NCI-H1417 (cell line): ENCODE measurements around the gene C17orf114.
A peak's percentile ranks its signal among the peaks of the same experiment; 100 is the strongest.
"Not testable (repeated sequence)": the region's sequence is repeated elsewhere in the genome, so short reads cannot be mapped to it uniquely, and the experiment has no call there.

ENCODE experiments used
- DNase-seq, 3 experiments: peaks; one replicate each; lab custom pipeline; 2025; lab: John Stamatoyannopoulos, UW

C17orf114 gene

GRCh38 chr17:4802228-4802627, at the start of gene C17orf114:
Gene C17orf114, minus strand, starts transcription at chr17:4802328.
- DNase-seq, result no peak

- DNase-seq, result no peak
Observed at GRCh38 chr17:4851084-4851483, 49.0 kb upstream of the C17orf114 start.

GRCh38 chr17:4850246-4850645, 48.1 kb upstream of the C17orf114 start:
- DNase-seq, result no peak

GRCh38 chr17:4849011-4849536, 46.9 kb upstream of the C17orf114 start:
- DNase-seq, result no peak

- DNase-seq, result no peak
Observed at GRCh38 chr17:4846635-4847390, 44.7 kb upstream of the C17orf114 start.

GRCh38 chr17:4845118-4845517, 43.0 kb upstream of the C17orf114 start:
- DNase-seq, result no peak

GRCh38 chr17:4843321-4844000, 41.3 kb upstream of the C17orf114 start:
- no peak for DNase-seq

- DNase-seq, result no peak
Observed at GRCh38 chr17:4842376-4842775, 40.2 kb upstream of the C17orf114 start.

GRCh38 chr17:4840893-4841242, 38.7 kb upstream of the C17orf114 start:
- DNase-seq, result no peak

GRCh38 chr17:4839965-4840892, 38.1 kb upstream of the C17orf114 start:
- DNase-seq, result no peak

- DNase-seq, result no peak
Observed at GRCh38 chr17:4839221-4839620, 37.1 kb upstream of the C17orf114 start.

GRCh38 chr17:4838309-4838785, 36.2 kb upstream of the C17orf114 start:
- no peak for DNase-seq

- DNase-seq, result no peak
Observed at GRCh38 chr17:4837471-4838308, 35.6 kb upstream of the C17orf114 start.

- DNase-seq, result no peak
Observed at GRCh38 chr17:4836221-4836620, 34.1 kb upstream of the C17orf114 start.

GRCh38 chr17:4834681-4835020, 32.5 kb upstream of the C17orf114 start:
- no peak for DNase-seq

- peak in 2 of 3 experiments; percentile 21 to 42 for DNase-seq
Observed at GRCh38 chr17:4833941-4834680, 32.0 kb upstream of the C17orf114 start.

GRCh38 chr17:4833178-4833940, 31.2 kb upstream of the C17orf114 start, which contains the start of gene MINK1:
Gene MINK1, plus strand, starts transcription at chr17:4833340. Its CDS starts 244 bp downstream, at chr17:4833584.
- peak; percentile 88 to 93 (median 93) for DNase-seq

GRCh38 chr17:4832829-4833177, 30.7 kb upstream of the C17orf114 start:
- not testable (repeated sequence) for DNase-seq

- DNase-seq, result peak in 1 of 3 experiments; percentile 3
Observed at GRCh38 chr17:4827399-4827798, 25.3 kb upstream of the C17orf114 start.
